Measurements from ENCODE around the gene HTD2. TPM values are rescaled to one million over a fixed set of nuclear protein-coding genes. Genes with fewer than 3 reads are reported as not detected.
"Not testable (repeated sequence)": the region's sequence is repeated elsewhere in the genome, so short reads cannot be mapped to it uniquely, and the experiment has no call there.

HTD2 gene
- total RNA-seq, 6 donors from 2014 or later, result 7.1 to 14.7 (median 9.0) TPM; not detected in 1

GRCh38 chr3:58271901-58272501 is 34.3 kb upstream of the HTD2 start:
- H3K27ac ChIP-seq, result peak overlapping the region in 1 of 4 donors; percentile 25
- ATAC-seq (ENCODE audit: low FRiP score in 2 of 2) (peak in 1 of 2 donors; percentile 75), DNase-seq (no peak)
- H3K4me3 ChIP-seq, result no peak overlapping the region
- TF ChIP-seq EP300 (IDR thresholded peaks at IDR 0.05) (no peak), POLR2AphosphoS5 (IDR thresholded peaks at IDR 0.05) (no peak), CTCF (IDR thresholded peaks at IDR 0.05) (no peak), POLR2A (IDR thresholded peaks at IDR 0.05) (no peak)
- no peaks in the 10 kb centered on the region for H3K27me3 ChIP-seq
- no peaks in the 10 kb centered on the region for H3K9me3 ChIP-seq
- peaks cover 0 to 35% (median 5%) of the 10 kb centered on the region in 4 donors for H3K36me3 ChIP-seq
- H3K4me1 ChIP-seq, result peaks cover 0 to 3% (median 1%) of the 10 kb centered on the region in 4 donors
- 80 to 84% methylated on average over 7 of the region's 7 CpGs for WGBS, 2 donors

- WGBS, 2 donors, result 83 to 85% methylated on average over 3 of the region's 3 CpGs
- DNase-seq (no peak), ATAC-seq (ENCODE audit: low FRiP score in 2 of 2) (no peak)
- peaks cover 0 to 26% (median 5%) of the 10 kb centered on the region in 4 donors for H3K36me3 ChIP-seq
- no peaks in the 10 kb centered on the region for H3K27me3 ChIP-seq
- TF ChIP-seq EP300 (IDR thresholded peaks at IDR 0.05), result no peak
- TF ChIP-seq CTCF (IDR thresholded peaks at IDR 0.05), result no peak
- no peak for TF ChIP-seq POLR2A (IDR thresholded peaks at IDR 0.05)
- no peak for TF ChIP-seq POLR2AphosphoS5 (IDR thresholded peaks at IDR 0.05)
- no peak overlapping the region for H3K27ac ChIP-seq
- no peak overlapping the region for H3K4me3 ChIP-seq
- H3K4me1 ChIP-seq, result peaks cover 0 to 3% (median 1%) of the 10 kb centered on the region in 4 donors
- H3K9me3 ChIP-seq, result no peaks in the 10 kb centered on the region
These were observed 33.4 kb upstream of the HTD2 start for GRCh38 chr3:58272891-58273290.

GRCh38 chr3:58273362-58273761 is 33.0 kb upstream of the HTD2 start:
- H3K4me3 ChIP-seq; H3K27me3 ChIP-seq; H3K9me3 ChIP-seq; DNase-seq; H3K4me1 ChIP-seq; ATAC-seq (ENCODE audit: low FRiP score in 2 of 2): not testable (repeated sequence)
- 94 to 97% methylated on average over 3 of the region's 3 CpGs for WGBS, 2 donors
- peaks cover 0 to 26% (median 5%) of the 10 kb centered on the region in 4 donors for H3K36me3 ChIP-seq
- peak overlapping the region in 1 of 4 donors; percentile 12 for H3K27ac ChIP-seq

- Histone ChIP-seq H3K36me3 (peaks cover 0 to 26% (median 5%) of the 10 kb centered on the region in 4 donors), H3K9me3 (no peaks in the 10 kb centered on the region), H3K4me3 (no peak overlapping the region), H3K4me1 (peaks cover 0 to 3% (median 1%) of the 10 kb centered on the region in 4 donors), H3K27ac (peak overlapping the region in 2 of 4 donors; percentile 12 to 40), H3K27me3 (no peaks in the 10 kb centered on the region)
- DNase-seq, result no peak
- WGBS, 2 donors, result 43 to 49% methylated on average over 3 of the region's 3 CpGs
- no peak for TF ChIP-seq EP300 (IDR thresholded peaks at IDR 0.05)
- TF ChIP-seq POLR2AphosphoS5 (IDR thresholded peaks at IDR 0.05), result no peak
- TF ChIP-seq CTCF (IDR thresholded peaks at IDR 0.05), result no peak
- TF ChIP-seq POLR2A (IDR thresholded peaks at IDR 0.05), result no peak
- peak in 1 of 2 donors; percentile 35 for ATAC-seq (ENCODE audit: low FRiP score in 2 of 2)
These were observed 32.2 kb upstream of the HTD2 start for GRCh38 chr3:58274027-58274614.

GRCh38 chr3:58281069-58281468 is 25.3 kb upstream of the HTD2 start:
- Histone ChIP-seq H3K4me1 (no peaks in the 10 kb centered on the region), H3K36me3 (peaks cover 0 to 30% (median 7%) of the 10 kb centered on the region in 4 donors), H3K27ac (no peak overlapping the region), H3K27me3 (no peaks in the 10 kb centered on the region), H3K4me3 (no peak overlapping the region), H3K9me3 (no peaks in the 10 kb centered on the region)
- no peak for DNase-seq
- WGBS, 2 donors, result 77 to 82% methylated on average over 3 to 7 of the region's 7 CpGs
- TF ChIP-seq EP300 (IDR thresholded peaks at IDR 0.05), result no peak
- TF ChIP-seq CTCF (IDR thresholded peaks at IDR 0.05), result no peak
- no peak for TF ChIP-seq POLR2A (IDR thresholded peaks at IDR 0.05)
- TF ChIP-seq POLR2AphosphoS5 (IDR thresholded peaks at IDR 0.05), result no peak
- no peak for ATAC-seq (ENCODE audit: low FRiP score in 2 of 2)
